Measurements from ENCODE around the gene PNPLA1.

- TF ChIP-seq GATA2 (IDR thresholded peaks at IDR 0.05; ENCODE audit: low read depth, low read length) (no peak), GATA3 (IDR thresholded peaks at IDR 0.05; ENCODE audit: low read depth, low read length) (no peak)
These were observed 2.4 kb downstream of the PNPLA1 start for GRCh38 chr6:36272234-36272633.

Measured in SH-SY5Y (cell line).